Measurements from ENCODE around the gene FEM1B.

FEM1B gene

DNA sequence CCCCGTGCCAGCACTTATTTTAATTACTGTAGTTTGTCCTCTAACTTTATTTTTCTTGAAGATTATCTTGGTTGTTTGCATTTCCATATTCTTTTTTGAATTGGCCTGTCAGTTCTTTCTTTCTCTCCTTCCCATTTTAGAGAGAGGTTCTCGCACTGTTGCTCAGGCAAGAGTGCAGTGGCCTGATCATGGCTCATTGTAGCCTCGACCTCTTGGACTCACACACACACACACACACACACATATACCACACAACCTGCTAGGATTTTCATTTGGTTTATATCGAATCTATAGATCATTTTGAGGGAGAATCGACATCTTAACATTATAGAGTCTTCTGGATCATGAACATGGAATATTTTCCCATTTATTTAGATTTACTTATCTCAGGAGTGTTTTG lies 8.7 kb downstream of the FEM1B start:
- DNase-seq, result no peak

- no peak for DNase-seq
Measured at GRCh38 chr15:68289057-68289456, 11.5 kb downstream of the FEM1B start.

DNA sequence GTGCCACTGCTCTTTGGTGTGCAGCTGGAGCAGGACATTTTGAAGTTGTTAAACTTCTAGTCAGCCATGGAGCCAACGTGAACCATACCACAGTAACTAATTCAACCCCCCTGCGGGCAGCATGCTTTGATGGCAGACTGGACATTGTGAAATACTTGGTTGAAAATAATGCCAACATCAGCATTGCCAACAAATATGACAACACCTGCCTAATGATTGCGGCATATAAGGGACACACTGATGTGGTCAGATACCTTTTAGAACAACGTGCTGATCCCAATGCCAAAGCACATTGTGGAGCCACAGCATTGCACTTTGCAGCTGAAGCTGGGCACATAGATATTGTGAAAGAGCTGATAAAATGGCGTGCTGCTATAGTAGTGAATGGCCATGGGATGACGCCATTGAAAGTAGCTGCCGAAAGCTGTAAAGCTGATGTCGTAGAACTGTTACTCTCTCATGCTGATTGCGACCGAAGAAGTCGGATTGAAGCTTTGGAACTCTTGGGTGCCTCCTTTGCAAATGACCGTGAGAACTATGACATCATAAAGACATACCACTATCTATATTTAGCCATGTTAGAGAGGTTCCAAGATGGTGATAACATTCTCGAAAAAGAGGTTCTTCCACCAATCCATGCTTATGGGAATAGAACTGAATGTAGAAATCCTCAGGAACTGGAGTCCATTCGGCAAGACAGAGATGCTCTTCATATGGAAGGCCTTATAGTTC lies 12.2 kb downstream of the FEM1B start:
- no peak for DNase-seq

- no peak for DNase-seq
Measured at GRCh38 chr15:68290715-68291114, 13.2 kb downstream of the FEM1B start.

DNA sequence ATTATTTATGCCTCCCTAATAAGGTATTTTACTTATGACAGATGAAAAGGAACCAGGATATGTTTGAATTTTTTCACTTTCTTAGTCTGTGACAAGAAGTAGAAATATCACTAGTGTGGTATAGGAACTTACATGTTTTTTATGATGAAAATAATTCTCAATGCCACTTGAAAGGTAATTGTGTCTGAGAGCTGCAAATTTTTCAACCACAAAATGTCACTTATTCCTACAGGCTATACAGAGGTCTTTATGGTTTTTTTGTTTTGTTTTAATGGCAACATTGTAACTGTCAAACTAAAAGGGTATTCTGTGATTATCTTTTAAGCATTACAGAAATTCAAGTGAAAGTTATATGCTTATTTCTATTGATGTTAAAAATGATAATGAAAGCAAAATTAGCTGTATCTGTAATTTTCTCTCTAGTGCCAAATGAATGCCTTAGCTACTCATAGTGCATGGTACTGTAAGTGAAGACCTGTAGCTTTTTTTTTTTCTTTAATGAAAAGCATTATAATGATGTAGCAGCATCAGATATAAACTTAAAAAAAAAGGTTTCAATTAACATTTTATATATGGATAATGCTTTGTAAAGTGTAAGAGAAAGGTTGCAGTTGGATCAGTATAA lies 14.7 kb downstream of the FEM1B start:
- DNase-seq, result no peak

DNA sequence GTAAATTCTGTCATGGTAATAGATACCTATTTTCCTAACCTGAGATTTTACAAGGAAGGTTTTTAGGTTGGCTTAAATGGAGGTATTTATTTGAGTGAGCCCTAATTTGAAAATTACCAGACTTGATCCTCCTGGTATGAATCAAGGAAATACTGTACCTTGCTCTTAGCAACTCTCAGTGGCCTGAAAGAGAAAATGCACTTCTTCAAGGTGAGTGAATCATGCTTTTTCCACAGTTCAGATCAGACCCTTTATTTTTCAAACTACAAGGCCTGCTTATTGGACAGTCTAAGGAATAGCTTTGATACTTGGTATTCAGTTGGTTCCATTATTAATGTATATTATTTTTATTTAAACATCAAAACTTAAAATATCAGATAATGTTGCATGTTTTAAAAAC lies 15.4 kb downstream of the FEM1B start:
- no peak for DNase-seq

- no peak for DNase-seq
Measured at GRCh38 chr15:68295014-68295805, 17.7 kb downstream of the FEM1B start.

- no peak for DNase-seq
Measured at GRCh38 chr15:68298336-68298735, 20.8 kb downstream of the FEM1B start.

- peak; percentile 52 for DNase-seq
Measured at GRCh38 chr15:68298882-68299381, 21.4 kb downstream of the FEM1B start.

DNA sequence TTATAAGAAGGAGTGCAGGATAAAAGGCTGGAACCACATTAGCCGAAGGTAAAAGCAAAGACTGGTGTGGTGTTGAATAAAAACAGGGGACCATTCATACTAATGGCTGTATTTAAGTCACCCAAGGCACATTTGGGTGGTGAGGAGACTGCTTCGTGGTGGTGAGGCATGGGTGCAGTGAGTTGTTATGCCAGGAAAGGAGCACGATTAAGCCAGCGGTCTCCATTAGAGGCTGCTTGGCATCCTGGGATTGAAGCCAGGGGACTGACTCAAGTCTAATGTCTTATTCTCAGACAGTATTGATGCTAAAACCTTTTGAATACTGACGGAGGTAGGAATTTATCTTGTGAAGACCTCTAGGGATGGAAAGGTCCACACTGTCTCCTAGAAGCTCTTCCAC lies 21.9 kb downstream of the FEM1B start:
- no peak for DNase-seq

GRCh38 chr15:68300115-68300940 lies 22.8 kb downstream of the FEM1B start:
- no peak for DNase-seq

DNA sequence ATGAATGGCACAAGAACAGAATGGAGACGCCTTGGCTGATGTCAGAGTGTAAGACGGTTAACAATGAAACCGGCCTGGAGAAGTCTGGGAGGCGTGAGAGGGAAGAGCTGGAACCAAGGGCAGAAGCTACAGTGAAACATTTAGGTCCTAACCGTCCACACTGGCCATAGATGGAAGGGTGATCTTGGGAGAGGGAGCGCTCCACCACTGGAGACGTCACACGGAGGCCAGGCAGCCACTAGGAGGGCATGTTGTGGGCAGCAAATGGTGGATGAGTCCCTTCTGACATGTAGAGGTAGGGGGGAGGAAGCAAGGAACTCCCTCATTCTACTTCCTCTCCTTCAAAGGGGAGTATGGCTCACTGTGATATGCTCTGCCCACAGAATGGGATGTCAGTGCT lies 23.8 kb downstream of the FEM1B start:
- DNase-seq, result no peak

DNA sequence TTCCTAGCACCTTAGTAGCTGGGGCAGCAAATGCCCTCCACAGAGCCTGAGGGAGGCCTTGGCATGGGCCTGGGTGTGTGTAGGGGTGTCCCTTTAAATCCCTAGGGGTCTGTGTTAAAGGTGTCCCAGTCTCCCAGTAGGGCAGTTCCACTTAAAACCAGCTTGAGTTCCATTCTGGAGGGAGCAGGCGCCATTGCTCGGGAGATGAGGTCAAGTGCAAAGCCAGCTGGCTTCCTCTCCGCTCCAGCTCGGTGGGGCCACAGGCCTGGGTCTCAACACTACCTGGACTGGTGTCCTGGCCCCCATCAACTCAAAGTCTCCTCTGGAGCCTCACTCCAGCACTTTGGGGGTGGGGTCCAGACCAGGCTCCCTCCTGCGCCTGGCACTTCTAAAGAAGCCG lies 25.2 kb downstream of the FEM1B start:
- DNase-seq, result no peak

GRCh38 chr15:68303134-68303533 lies 25.6 kb downstream of the FEM1B start:
- no peak for DNase-seq

GRCh38 chr15:68303560-68304436 lies 26.3 kb downstream of the FEM1B start:
- DNase-seq, result no peak

DNA sequence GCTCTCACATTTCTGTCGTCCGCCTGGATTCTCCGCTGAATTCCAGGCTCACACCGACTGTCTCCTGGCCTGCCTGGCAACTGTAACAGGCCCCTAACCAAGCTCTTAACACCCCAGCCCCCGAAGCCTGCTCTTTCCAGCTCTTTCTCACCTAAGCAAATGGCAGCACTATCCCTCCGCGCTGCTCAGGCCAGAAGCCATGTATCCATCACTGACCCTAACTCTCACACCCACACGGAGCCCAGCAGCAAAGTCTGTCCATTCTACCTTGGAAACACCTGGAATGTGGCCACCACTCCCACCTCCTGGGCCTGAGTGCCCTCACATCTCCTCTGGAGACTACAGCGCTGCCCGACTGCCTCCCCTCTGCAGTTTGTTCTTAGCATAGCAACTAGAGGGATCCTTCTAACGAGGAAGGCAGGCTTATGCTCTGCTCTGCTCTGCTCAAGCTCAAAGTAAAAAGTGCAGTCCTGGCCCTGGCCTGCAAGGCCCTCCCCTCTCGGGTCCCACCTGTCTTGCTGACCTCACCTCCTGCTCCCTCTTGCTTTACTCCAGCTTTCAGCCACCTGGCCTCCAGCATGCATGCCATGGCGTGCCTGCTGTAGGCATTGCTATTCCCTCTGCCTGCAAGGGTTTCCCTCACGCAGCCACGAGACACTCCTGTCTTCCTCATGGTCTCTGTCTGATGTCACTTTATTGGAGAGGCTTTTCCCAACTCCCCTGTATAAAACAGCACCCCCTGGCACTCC lies 27.2 kb downstream of the FEM1B start:
- DNase-seq, result no peak

GRCh38 chr15:68305420-68305871 lies 27.9 kb downstream of the FEM1B start:
- no peak for DNase-seq

DNA sequence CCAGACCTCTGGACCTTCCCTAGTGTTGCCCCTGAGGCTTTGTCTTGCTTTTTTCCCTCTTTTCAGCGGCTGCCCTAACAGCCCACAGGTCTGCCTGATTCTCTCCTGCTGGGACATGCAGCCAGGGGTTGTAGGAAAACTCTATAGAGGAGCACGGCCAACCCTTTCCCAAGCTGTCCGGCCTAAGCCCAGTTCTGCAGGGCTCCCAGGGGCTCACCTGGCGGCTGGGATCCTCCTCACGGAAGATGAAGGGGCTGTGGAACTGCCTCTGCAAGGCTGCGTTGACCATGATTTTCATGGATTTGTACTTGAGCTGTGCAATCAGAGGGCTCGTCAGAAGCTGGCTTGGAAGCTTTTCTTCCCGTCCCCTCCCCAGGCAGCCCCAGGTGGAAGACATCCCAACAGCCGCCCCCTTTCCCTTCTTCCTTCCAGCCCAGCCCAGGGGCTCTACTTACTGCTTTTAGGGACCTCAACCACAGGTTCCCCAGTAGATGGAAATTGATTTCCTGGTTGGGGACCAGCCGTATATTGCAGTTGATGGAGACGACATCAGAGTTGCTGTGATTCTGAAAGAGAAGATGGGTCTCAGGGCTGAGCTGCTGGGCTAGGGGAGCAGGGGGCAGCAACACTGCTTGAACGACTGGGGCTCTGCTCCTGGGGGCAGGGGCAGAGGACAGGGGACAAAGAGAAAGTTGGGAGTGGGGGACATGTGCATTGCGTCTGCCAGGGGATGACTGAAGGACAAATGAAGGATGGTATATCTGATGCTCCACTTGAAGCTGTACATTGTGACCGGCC lies 29.8 kb downstream of the FEM1B start:
- no peak for DNase-seq

GRCh38 chr15:68309024-68309423 lies 31.5 kb downstream of the FEM1B start:
- DNase-seq, result no peak

DNA sequence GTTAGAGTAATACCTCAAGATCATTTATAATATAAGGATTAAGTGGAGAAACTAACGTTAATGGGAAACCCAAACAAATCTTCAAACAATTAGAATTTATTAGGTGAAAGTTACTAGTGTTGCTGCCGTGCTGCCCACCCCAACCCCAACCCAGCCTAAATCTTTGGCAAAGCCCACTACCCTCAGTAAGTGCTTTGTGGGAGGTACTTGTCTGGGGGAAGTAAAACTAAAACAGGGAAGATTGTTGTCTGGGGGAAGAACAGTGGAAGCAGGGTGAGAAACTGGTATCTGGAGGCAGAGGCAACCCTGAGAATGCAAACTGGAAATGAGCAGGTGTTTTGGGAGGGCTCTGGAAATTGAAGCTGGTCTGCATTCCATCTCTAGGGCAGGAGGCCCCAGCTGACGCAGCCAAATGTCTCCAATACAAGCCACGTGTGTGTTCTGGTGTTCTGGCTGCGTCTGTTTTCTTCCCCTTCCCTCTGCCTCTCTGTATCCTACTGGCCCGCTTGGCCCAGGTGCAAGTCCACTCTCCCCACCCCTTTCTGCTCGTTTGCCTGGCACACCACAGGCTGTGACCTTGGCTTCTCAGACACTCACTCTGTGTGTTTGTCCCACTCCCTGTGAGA lies 32.7 kb downstream of the FEM1B start:
- no peak for DNase-seq

Measured in CD4-positive, alpha-beta T cell treated with Interleukin-10 for 1 hour (primary cell).